GM12872 (cell line): ENCODE measurements around the gene PRSS53.

Experiments
- CTCF ChIP-seq: IDR thresholded peaks from 3 replicates; pipeline ENCODE4 v1.5.1; 2011; ENCODE audit warnings: low read depth, mild to moderate bottlenecking, low read length, moderate library complexity; ENCODE audit not compliant: insufficient read depth

Gene PRSS53

GRCh38 chr16:31113121-31114120 lies 24.7 kb upstream of the PRSS53 start:
- no peak for TF ChIP-seq CTCF

- no peak for TF ChIP-seq CTCF
Observed at GRCh38 chr16:31112711-31113110, 24.0 kb upstream of the PRSS53 start.

GRCh38 chr16:31111881-31112466 lies 23.2 kb upstream of the PRSS53 start:
- TF ChIP-seq CTCF: no peak

- no peak for TF ChIP-seq CTCF
Observed at GRCh38 chr16:31110106-31111034, 21.6 kb upstream of the PRSS53 start.

GRCh38 chr16:31109622-31110021 lies 20.9 kb upstream of the PRSS53 start:
- TF ChIP-seq CTCF: no peak

- TF ChIP-seq CTCF: no peak
Observed at GRCh38 chr16:31108794-31109558, 20.2 kb upstream of the PRSS53 start.
